Measurements from ENCODE around the gene RNF138.

DNA sequence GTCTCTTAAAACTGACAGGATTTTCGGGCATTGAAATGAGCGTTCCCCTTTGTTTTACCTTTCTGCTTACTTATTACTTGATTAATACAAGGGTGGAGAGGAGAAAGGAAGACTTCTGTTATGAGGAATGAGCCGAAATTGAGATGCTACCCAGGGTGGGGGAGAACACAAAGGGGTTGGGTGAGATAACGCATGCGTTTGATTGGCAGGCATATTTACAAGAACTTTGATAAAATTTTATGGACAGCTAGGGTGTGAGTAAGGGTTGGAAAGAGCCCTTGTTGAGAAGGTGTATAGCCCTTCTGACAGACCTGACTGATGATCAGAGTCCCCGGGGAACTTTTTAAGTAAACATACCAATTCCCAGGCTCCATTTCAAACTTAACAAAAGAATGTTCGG lies 1.8 kb downstream of the RNF138 start:
- TF ChIP-seq POLR2A (IDR thresholded peaks at IDR 0.05; ENCODE audit: extremely low read depth, insufficient read length), result no peak
- TF ChIP-seq, protein P1, sequence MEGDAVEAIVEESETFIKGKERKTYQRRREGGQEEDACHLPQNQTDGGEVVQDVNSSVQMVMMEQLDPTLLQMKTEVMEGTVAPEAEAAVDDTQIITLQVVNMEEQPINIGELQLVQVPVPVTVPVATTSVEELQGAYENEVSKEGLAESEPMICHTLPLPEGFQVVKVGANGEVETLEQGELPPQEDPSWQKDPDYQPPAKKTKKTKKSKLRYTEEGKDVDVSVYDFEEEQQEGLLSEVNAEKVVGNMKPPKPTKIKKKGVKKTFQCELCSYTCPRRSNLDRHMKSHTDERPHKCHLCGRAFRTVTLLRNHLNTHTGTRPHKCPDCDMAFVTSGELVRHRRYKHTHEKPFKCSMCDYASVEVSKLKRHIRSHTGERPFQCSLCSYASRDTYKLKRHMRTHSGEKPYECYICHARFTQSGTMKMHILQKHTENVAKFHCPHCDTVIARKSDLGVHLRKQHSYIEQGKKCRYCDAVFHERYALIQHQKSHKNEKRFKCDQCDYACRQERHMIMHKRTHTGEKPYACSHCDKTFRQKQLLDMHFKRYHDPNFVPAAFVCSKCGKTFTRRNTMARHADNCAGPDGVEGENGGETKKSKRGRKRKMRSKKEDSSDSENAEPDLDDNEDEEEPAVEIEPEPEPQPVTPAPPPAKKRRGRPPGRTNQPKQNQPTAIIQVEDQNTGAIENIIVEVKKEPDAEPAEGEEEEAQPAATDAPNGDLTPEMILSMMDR (IDR thresholded peaks at IDR 0.05; ENCODE audit: low read depth, low read length), result no peak

Measured in NB4 (cell line).